Chondrocyte (in vitro differentiated cells): ENCODE data around the gene PTCRA. TPM values are rescaled to one million over a fixed set of nuclear protein-coding genes. Genes with fewer than 3 reads are reported as not detected.
A peak's percentile ranks its signal among the peaks of the same experiment; 100 is the strongest.

Experiments
- DNase-seq: peaks from one replicate; pipeline ENCODE4 v3.0.0; 2021; ENCODE audit warnings: mixed read lengths, low spot score
- H3K27ac Mint-ChIP-seq: one replicate; pipeline ENCODE4 v1.8.0; 2021; ENCODE audit warnings: mild to moderate bottlenecking, moderate library complexity, mixed read lengths; ENCODE audit not compliant: unreplicated experiment
- H3K27me3 Mint-ChIP-seq: 2 replicates; pipeline ENCODE4 v1.8.0; 2021; ENCODE audit warnings: low read depth, mixed read lengths
- H3K36me3 Mint-ChIP-seq: 2 replicates; pipeline ENCODE4 v1.8.0; 2021; ENCODE audit warnings: low read depth, mixed read lengths
- H3K4me1 Mint-ChIP-seq: 2 replicates; pipeline ENCODE4 v1.8.0; 2021; ENCODE audit warnings: low read depth, mild to moderate bottlenecking, mixed read lengths
- H3K4me3 Mint-ChIP-seq: one replicate; pipeline ENCODE4 v1.8.0; 2021; ENCODE audit warnings: mild to moderate bottlenecking, moderate library complexity, mixed read lengths; ENCODE audit not compliant: unreplicated experiment
- H3K9me3 Mint-ChIP-seq: 2 replicates; pipeline ENCODE4 v1.8.0; 2021; ENCODE audit warnings: low read depth, mixed read lengths
- CTCF ChIP-seq: fragments of 200-600 bp; sonication (generic); IDR thresholded peaks from 2 replicates; pipeline ENCODE4 v1.5.0; 2021; ENCODE audit warnings: antibody characterized with exemption, mild to moderate bottlenecking, moderate library complexity
- total RNA-seq: library from RNA; stranded (reverse); gene quantifications from 3 replicates; pipeline ENCODE4 v1.2.1, GENCODE V29; 2021

The PTCRA gene
- total RNA-seq, 1 donor from 2014 or later = not detected

GRCh38 chr6:42968126-42968701, 52.4 kb downstream of the PTCRA start:
- H3K4me3 Mint-ChIP-seq = no peak overlapping the region
- no peak for TF ChIP-seq CTCF
- peaks cover 7% of the 10 kb centered on the region for H3K36me3 Mint-ChIP-seq
- H3K4me1 Mint-ChIP-seq = peaks cover 9% of the 10 kb centered on the region
- H3K27ac Mint-ChIP-seq = no peak overlapping the region
- DNase-seq = no peak
- H3K9me3 Mint-ChIP-seq = no peaks in the 10 kb centered on the region
- H3K27me3 Mint-ChIP-seq = no peaks in the 10 kb centered on the region

- no peaks in the 10 kb centered on the region for H3K27me3 Mint-ChIP-seq
- H3K27ac Mint-ChIP-seq = no peak overlapping the region
- peaks cover 9% of the 10 kb centered on the region for H3K4me1 Mint-ChIP-seq
- no peaks in the 10 kb centered on the region for H3K9me3 Mint-ChIP-seq
- TF ChIP-seq CTCF = no peak
- DNase-seq = no peak
- H3K4me3 Mint-ChIP-seq = no peak overlapping the region
- H3K36me3 Mint-ChIP-seq = peaks cover 8% of the 10 kb centered on the region
These were observed 52.9 kb downstream of the PTCRA start for GRCh38 chr6:42968783-42969182.

- Mint-ChIP-seq H3K27ac (no peak overlapping the region), H3K4me3 (no peak overlapping the region), H3K27me3 (no peaks in the 10 kb centered on the region), H3K9me3 (no peaks in the 10 kb centered on the region), H3K4me1 (peaks cover 9% of the 10 kb centered on the region), H3K36me3 (peaks cover 11% of the 10 kb centered on the region)
- no peak for DNase-seq
- no peak for TF ChIP-seq CTCF
These were observed 53.6 kb downstream of the PTCRA start for GRCh38 chr6:42969431-42969830.

- Mint-ChIP-seq H3K4me1 (peaks cover 9% of the 10 kb centered on the region), H3K4me3 (no peak overlapping the region), H3K9me3 (no peaks in the 10 kb centered on the region), H3K36me3 (peaks cover 11% of the 10 kb centered on the region), H3K27me3 (no peaks in the 10 kb centered on the region), H3K27ac (no peak overlapping the region)
- DNase-seq = no peak
- no peak for TF ChIP-seq CTCF
These were observed 54.1 kb downstream of the PTCRA start for GRCh38 chr6:42969934-42970333.

GRCh38 chr6:42970871-42971612, 55.2 kb downstream of the PTCRA start:
- DNase-seq = no peak
- peak overlapping the region; percentile 22 for H3K27ac Mint-ChIP-seq
- H3K4me1 Mint-ChIP-seq = peaks cover 9% of the 10 kb centered on the region
- no peak overlapping the region for H3K4me3 Mint-ChIP-seq
- H3K27me3 Mint-ChIP-seq = no peaks in the 10 kb centered on the region
- TF ChIP-seq CTCF = no peak
- no peaks in the 10 kb centered on the region for H3K9me3 Mint-ChIP-seq
- peaks cover 11% of the 10 kb centered on the region for H3K36me3 Mint-ChIP-seq
